SK-N-SH (cell line): ENCODE measurements around the gene COL4A2. TPM values are rescaled to one million over a fixed set of nuclear protein-coding genes. Genes with fewer than 3 reads are reported as not detected.

Experiments used
- CTCF ChIA-PET: fragments of 300-600, 350-600 bp; formaldehyde crosslinking; extraction: SDS; loops from one replicate; lab custom pipeline; 2021; lab: Yijun Ruan, JAX
- POLR2A ChIA-PET: fragments of 350-600 bp; sonication (Branson Sonifier 250); formaldehyde crosslinking; extraction: SDS; loops from one replicate; lab custom pipeline; 2020; ENCODE audit warnings: antibody characterized with exemption, inconsistent platforms; lab: Yijun Ruan, JAX
- DNase-seq: peaks from one replicate; pipeline ENCODE4 v3.0.0; 2012
- H2AFZ ChIP-seq: fragments of 200-600 bp; sonication (generic); 2 replicates; pipeline ENCODE4 v1.8.1; 2016; ENCODE audit warnings: antibody characterized with exemption, mild to moderate bottlenecking, low read depth
- H3F3A ChIP-seq: fragments of 200-600 bp; sonication (generic); replicated peaks from 2 replicates; pipeline ENCODE3; 2016; ENCODE audit warnings: antibody characterized with exemption, mild to moderate bottlenecking; ENCODE audit not compliant: insufficient read depth
- H3K27ac ChIP-seq, 2 experiments: fragments of 200-500 bp in 1 of 2; fragments of 200-600 bp in 1 of 2; sonication (Bioruptor generic) in 1 of 2; sonication (generic), shearing (Covaris generic) in 1 of 2; 2 replicates each; pipeline versions ENCODE4 v1.5.1 to v1.6.1; 2014 to 2016; ENCODE audit warnings: low read depth in 2 of 2, inconsistent platforms in 1 of 2, low read length in 1 of 2, mild to moderate bottlenecking in 1 of 2, mixed read lengths in 1 of 2
- H3K27me3 ChIP-seq: fragments of 200-600 bp; sonication (generic), shearing (Covaris generic); 2 replicates; pipeline ENCODE4 v1.6.1; 2016; ENCODE audit warnings: mixed run types; ENCODE audit not compliant: insufficient read depth
- H3K36me3 ChIP-seq, 2 experiments: fragments of 200-500 bp in 1 of 2; fragments of 200-600 bp in 1 of 2; sonication (Bioruptor generic) in 1 of 2; sonication (generic) in 1 of 2; replicated peaks in 1 of 2; 2 replicates each; pipeline versions ENCODE3 to v1.5.1; 2014 to 2016; ENCODE audit warnings: low read length in 1 of 2, mild to moderate bottlenecking in 1 of 2; ENCODE audit not compliant: insufficient read depth in 2 of 2, control insufficient read depth in 1 of 2
- H3K4me1 ChIP-seq, 2 experiments: fragments of 200-500 bp in 1 of 2; fragments of 200-600 bp in 1 of 2; sonication (Bioruptor generic) in 1 of 2; sonication (generic), shearing (Covaris generic) in 1 of 2; 2 replicates each; pipeline versions ENCODE4 v1.5.1 to v1.6.1; 2014 to 2016; ENCODE audit warnings: low read depth in 1 of 2, low read length in 1 of 2, mixed run types in 1 of 2; ENCODE audit not compliant: insufficient read depth in 2 of 2, control insufficient read depth in 1 of 2
- H3K4me2 ChIP-seq: fragments of 200-600 bp; sonication (generic), shearing (Covaris generic); 2 replicates; pipeline ENCODE4 v1.6.1; 2017; ENCODE audit warnings: mixed run types
- H3K4me3 ChIP-seq, 2 experiments: fragments of 200-500 bp in 1 of 2; fragments of 200-600 bp in 1 of 2; sonication (Bioruptor generic) in 1 of 2; sonication (generic), shearing (Covaris generic) in 1 of 2; 2 replicates each; pipeline versions ENCODE4 v1.5.1 to v1.8.1; 2014 to 2016; ENCODE audit warnings: low read depth in 2 of 2, inconsistent platforms in 1 of 2, low read length in 1 of 2, mild to moderate bottlenecking in 1 of 2, mixed read lengths in 1 of 2, moderate library complexity in 1 of 2
- H3K79me2 ChIP-seq: fragments of 200-600 bp; sonication (generic); 2 replicates; pipeline ENCODE4 v1.8.1; 2017; ENCODE audit warnings: mild to moderate bottlenecking; ENCODE audit not compliant: insufficient read depth
- H3K9ac ChIP-seq: fragments of 200-600 bp; sonication (generic); 2 replicates; pipeline ENCODE4 v1.6.1; 2017; ENCODE audit warnings: mixed run types
- H3K9me2 ChIP-seq: fragments of 200-600 bp; sonication (generic); 2 replicates; pipeline ENCODE4 v1.6.1; 2017; ENCODE audit warnings: mixed run types
- H3K9me3 ChIP-seq: fragments of 200-600 bp; sonication (generic); 2 replicates; pipeline ENCODE4 v1.6.1; 2017; ENCODE audit warnings: mixed run types, mild to moderate bottlenecking, moderate library complexity
- H4K20me1 ChIP-seq: fragments of 200-600 bp; sonication (generic); 2 replicates; pipeline ENCODE4 v1.6.1; 2017; ENCODE audit warnings: mild to moderate bottlenecking, mixed run types; ENCODE audit not compliant: insufficient read depth
- EZH2phosphoT487 ChIP-seq: fragments of 200-600 bp; sonication (generic); IDR thresholded peaks from 2 replicates; pipeline ENCODE4 v1.6.1; 2017; ENCODE audit warnings: low read depth, mixed run types, mild to moderate bottlenecking, antibody characterized with exemption, moderate library complexity, borderline replicate concordance
- GABPA ChIP-seq: IDR thresholded peaks from 2 replicates; pipeline ENCODE4 v1.4.0; 2012; ENCODE audit warnings: low read depth, mild to moderate bottlenecking
- NRF1 ChIP-seq: IDR thresholded peaks from 2 replicates; pipeline ENCODE4 v1.6.1; 2012; ENCODE audit warnings: low read depth, mild to moderate bottlenecking, low read length
- POLR2AphosphoS5 ChIP-seq: IDR thresholded peaks from 2 replicates; pipeline ENCODE4 v1.6.1; 2012; ENCODE audit warnings: low read depth, low read length
- RFX5 ChIP-seq: IDR thresholded peaks from 2 replicates; pipeline ENCODE4 v1.6.1; 2012; ENCODE audit warnings: mild to moderate bottlenecking, improper control_type of control experiment, low read length
- SIN3A ChIP-seq: IDR thresholded peaks from 2 replicates; pipeline ENCODE4 v1.6.1; 2012; ENCODE audit warnings: low read depth, mild to moderate bottlenecking, low read length, moderate library complexity, borderline replicate concordance
- SMC3 ChIP-seq: IDR thresholded peaks from 2 replicates; pipeline ENCODE4 v1.6.1; 2012; ENCODE audit warnings: low read depth, low read length, improper control_type of control experiment
- TCF12 ChIP-seq: IDR thresholded peaks from 2 replicates; pipeline ENCODE4 v1.4.0; 2012
- TEAD4 ChIP-seq: IDR thresholded peaks from 2 replicates; pipeline ENCODE4 v1.4.0; 2012; ENCODE audit warnings: mild to moderate bottlenecking, borderline replicate concordance; ENCODE audit not compliant: insufficient read depth
- WGBS: methylation state at CpG from one replicate; pipeline ENCODE4 v1.1.6; 2017; ENCODE audit warnings: low lambda C conversion rate; 5-methylcytosine and 5-hydroxymethylcytosine counted together
- polyA plus RNA-seq, 3 experiments: library from polyadenylated mRNA; depleted of rRNA; stranded (reverse); fragments of >200 nt; gene quantifications; 2 replicates each; pipeline ENCODE4 v1.2.3, GENCODE V29; 2012
- TF ChIP-seq, protein P1 (sequence below): IDR thresholded peaks from 2 replicates; pipeline ENCODE4 v1.6.1; 2012; ENCODE audit warnings: mild to moderate bottlenecking, low read depth, low read length, moderate library complexity
- TF ChIP-seq, protein P2 (sequence below): fragments of 200-600 bp; sonication (generic); IDR thresholded peaks from 2 replicates; pipeline ENCODE4 v1.6.1; 2017; ENCODE audit warnings: antibody characterized with exemption, mild to moderate bottlenecking, moderate library complexity
- TF ChIP-seq, protein P3 (sequence below): IDR thresholded peaks from 2 replicates; pipeline ENCODE4 v1.4.0; 2012; ENCODE audit warnings: low read depth, borderline replicate concordance

The COL4A2 gene
- polyA plus RNA-seq, 1 of the 3 experiments (the other 2 are of a cell fraction) = 137 TPM

DNA sequence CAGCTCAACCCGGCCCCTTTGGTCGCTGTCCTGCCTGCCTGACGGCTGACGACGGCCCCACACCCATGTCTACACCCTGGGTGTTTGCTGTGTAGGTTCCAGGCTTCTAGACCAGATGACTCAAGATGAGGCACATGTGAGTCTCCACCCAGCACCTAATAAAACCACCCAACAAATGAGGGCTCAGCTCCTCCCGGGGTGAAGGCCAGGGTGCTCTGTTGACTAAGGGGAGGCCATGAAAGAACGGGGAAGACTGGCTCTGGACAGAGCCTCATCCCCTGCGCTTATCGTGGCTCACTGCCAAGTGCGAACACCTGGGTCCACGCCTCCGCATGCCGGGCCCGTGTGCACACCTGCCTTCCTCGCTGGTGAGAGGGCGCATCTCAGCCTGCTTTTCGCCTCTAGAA lies 39.6 kb downstream of the COL4A2 start:
- Histone ChIP-seq H3K36me3 (peaks cover 0 to 20% of the 10 kb centered on the region in 2 experiments), H3K27ac (peak overlapping the region in 1 of 2 experiments; percentile 88; a peak in 2 of 4 replicates), H3K79me2 (peaks cover 83% of the 10 kb centered on the region)

More for the DNA sequence above, 39.6 kb downstream of the COL4A2 start:
- H3K9me2 ChIP-seq = no peaks in the 10 kb centered on the region
- no peak overlapping the region for H3K4me3 ChIP-seq
- no peaks in the 10 kb centered on the region for H3K27me3 ChIP-seq
- no peaks in the 10 kb centered on the region for H4K20me1 ChIP-seq
- H3K9me3 ChIP-seq = no peaks in the 10 kb centered on the region
- peaks cover 44% of the 10 kb centered on the region for H3F3A ChIP-seq
- H3K4me1 ChIP-seq = peaks cover 14 to 26% of the 10 kb centered on the region in 2 experiments; a peak in 2 of 4 replicates
- POLR2A ChIA-PET = no interaction called here
- TF ChIP-seq GABPA (no peak), NRF1 (no peak), TCF12 (no peak), POLR2AphosphoS5 (no peak), TEAD4 (no peak), RFX5 (no peak), SIN3A (no peak), EZH2phosphoT487 (no peak), SMC3 (no peak)
- TF ChIP-seq, protein P1, sequence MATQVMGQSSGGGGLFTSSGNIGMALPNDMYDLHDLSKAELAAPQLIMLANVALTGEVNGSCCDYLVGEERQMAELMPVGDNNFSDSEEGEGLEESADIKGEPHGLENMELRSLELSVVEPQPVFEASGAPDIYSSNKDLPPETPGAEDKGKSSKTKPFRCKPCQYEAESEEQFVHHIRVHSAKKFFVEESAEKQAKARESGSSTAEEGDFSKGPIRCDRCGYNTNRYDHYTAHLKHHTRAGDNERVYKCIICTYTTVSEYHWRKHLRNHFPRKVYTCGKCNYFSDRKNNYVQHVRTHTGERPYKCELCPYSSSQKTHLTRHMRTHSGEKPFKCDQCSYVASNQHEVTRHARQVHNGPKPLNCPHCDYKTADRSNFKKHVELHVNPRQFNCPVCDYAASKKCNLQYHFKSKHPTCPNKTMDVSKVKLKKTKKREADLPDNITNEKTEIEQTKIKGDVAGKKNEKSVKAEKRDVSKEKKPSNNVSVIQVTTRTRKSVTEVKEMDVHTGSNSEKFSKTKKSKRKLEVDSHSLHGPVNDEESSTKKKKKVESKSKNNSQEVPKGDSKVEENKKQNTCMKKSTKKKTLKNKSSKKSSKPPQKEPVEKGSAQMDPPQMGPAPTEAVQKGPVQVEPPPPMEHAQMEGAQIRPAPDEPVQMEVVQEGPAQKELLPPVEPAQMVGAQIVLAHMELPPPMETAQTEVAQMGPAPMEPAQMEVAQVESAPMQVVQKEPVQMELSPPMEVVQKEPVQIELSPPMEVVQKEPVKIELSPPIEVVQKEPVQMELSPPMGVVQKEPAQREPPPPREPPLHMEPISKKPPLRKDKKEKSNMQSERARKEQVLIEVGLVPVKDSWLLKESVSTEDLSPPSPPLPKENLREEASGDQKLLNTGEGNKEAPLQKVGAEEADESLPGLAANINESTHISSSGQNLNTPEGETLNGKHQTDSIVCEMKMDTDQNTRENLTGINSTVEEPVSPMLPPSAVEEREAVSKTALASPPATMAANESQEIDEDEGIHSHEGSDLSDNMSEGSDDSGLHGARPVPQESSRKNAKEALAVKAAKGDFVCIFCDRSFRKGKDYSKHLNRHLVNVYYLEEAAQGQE = no peak
- TF ChIP-seq, protein P2, sequence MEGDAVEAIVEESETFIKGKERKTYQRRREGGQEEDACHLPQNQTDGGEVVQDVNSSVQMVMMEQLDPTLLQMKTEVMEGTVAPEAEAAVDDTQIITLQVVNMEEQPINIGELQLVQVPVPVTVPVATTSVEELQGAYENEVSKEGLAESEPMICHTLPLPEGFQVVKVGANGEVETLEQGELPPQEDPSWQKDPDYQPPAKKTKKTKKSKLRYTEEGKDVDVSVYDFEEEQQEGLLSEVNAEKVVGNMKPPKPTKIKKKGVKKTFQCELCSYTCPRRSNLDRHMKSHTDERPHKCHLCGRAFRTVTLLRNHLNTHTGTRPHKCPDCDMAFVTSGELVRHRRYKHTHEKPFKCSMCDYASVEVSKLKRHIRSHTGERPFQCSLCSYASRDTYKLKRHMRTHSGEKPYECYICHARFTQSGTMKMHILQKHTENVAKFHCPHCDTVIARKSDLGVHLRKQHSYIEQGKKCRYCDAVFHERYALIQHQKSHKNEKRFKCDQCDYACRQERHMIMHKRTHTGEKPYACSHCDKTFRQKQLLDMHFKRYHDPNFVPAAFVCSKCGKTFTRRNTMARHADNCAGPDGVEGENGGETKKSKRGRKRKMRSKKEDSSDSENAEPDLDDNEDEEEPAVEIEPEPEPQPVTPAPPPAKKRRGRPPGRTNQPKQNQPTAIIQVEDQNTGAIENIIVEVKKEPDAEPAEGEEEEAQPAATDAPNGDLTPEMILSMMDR = no peak
- TF ChIP-seq, protein P3, sequence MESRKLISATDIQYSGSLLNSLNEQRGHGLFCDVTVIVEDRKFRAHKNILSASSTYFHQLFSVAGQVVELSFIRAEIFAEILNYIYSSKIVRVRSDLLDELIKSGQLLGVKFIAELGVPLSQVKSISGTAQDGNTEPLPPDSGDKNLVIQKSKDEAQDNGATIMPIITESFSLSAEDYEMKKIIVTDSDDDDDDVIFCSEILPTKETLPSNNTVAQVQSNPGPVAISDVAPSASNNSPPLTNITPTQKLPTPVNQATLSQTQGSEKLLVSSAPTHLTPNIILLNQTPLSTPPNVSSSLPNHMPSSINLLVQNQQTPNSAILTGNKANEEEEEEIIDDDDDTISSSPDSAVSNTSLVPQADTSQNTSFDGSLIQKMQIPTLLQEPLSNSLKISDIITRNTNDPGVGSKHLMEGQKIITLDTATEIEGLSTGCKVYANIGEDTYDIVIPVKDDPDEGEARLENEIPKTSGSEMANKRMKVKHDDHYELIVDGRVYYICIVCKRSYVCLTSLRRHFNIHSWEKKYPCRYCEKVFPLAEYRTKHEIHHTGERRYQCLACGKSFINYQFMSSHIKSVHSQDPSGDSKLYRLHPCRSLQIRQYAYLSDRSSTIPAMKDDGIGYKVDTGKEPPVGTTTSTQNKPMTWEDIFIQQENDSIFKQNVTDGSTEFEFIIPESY = no peak
- TF ChIP-seq, all 33 proteins: peak for 0
- CTCF ChIA-PET = no interaction called here
- Histone ChIP-seq H3K9ac (0 out of 2 replicates have a peak overlapping the region, but pooled peaks have one; percentile 15), H2AFZ (no peak overlapping the region), H3K4me2 (no peak overlapping the region)
- DNase-seq = no peak
- WGBS = 97% methylated on average over 17 of the region's 17 CpGs
